NCI-H446 (cell line): ENCODE data around the gene FAM186B.

Experiments
- DNase-seq, 2 experiments: peaks; one replicate each; lab custom pipeline; 2025; lab: John Stamatoyannopoulos, UW

FAM186B gene

GRCh38 chr12:49552014-49552413 lies 53.4 kb downstream of the FAM186B start:
- DNase-seq: peak in 1 of 2 experiments; percentile 45

GRCh38 chr12:49550693-49551252 lies 54.7 kb downstream of the FAM186B start:
- DNase-seq: no peak

- DNase-seq: no peak
These were observed 55.4 kb downstream of the FAM186B start for GRCh38 chr12:49549735-49550692.

GRCh38 chr12:49548822-49549648 lies 56.4 kb downstream of the FAM186B start:
- no peak for DNase-seq

GRCh38 chr12:49548481-49548821 lies 57.0 kb downstream of the FAM186B start:
- DNase-seq: no peak

- no peak for DNase-seq
These were observed 58.2 kb downstream of the FAM186B start for GRCh38 chr12:49547090-49547690.

GRCh38 chr12:49546481-49546880 lies 59.0 kb downstream of the FAM186B start:
- no peak for DNase-seq

GRCh38 chr12:49545815-49546214 lies 59.6 kb downstream of the FAM186B start:
- DNase-seq: no peak

- no peak for DNase-seq
These were observed 61.3 kb downstream of the FAM186B start for GRCh38 chr12:49543914-49544815.

- DNase-seq: no peak
These were observed 62.1 kb downstream of the FAM186B start for GRCh38 chr12:49543221-49543913.

- no peak for DNase-seq
These were observed 62.8 kb downstream of the FAM186B start for GRCh38 chr12:49542592-49543160.

GRCh38 chr12:49541911-49542505 lies 63.4 kb downstream of the FAM186B start:
- no peak for DNase-seq

- no peak for DNase-seq
These were observed 64.1 kb downstream of the FAM186B start for GRCh38 chr12:49541140-49541861.

- DNase-seq: no peak
These were observed 65.0 kb downstream of the FAM186B start for GRCh38 chr12:49540229-49541139.

- no peak for DNase-seq
These were observed 65.8 kb downstream of the FAM186B start for GRCh38 chr12:49539406-49540228.

- peak in 1 of 2 experiments; percentile 81 for DNase-seq
These were observed 66.7 kb downstream of the FAM186B start, which contains the start of gene KCNH3 for GRCh38 chr12:49538510-49539403. TSS of gene KCNH3 (plus strand) at chr12:49539030. CDS start at chr12:49539417, 387 bp downstream.
